Loucy (cell line): Measurements from ENCODE around the gene ANAPC16.

Experiments
- CTCF ChIP-seq: fragments of 200-600 bp; sonication (generic); conservative IDR thresholded peaks from 2 replicates; pipeline ENCODE4 v1.5.1; 2014; ENCODE audit warnings: mild to moderate bottlenecking, antibody characterized with exemption, low read length
- EZH2phosphoT487 ChIP-seq: fragments of 200-600 bp; IDR thresholded peaks from 2 replicates; pipeline ENCODE4 v1.6.1; 2018; ENCODE audit warnings: antibody characterized with exemption, mild to moderate bottlenecking, moderate library complexity, borderline replicate concordance

GRCh38 chr10:72248468-72249151, 32.8 kb downstream of the ANAPC16 start:
- TF ChIP-seq EZH2phosphoT487 (no peak), CTCF (no peak)
